A172 (cell line): ENCODE measurements around the gene SBK3. TPM values are rescaled to one million over a fixed set of nuclear protein-coding genes. Genes with fewer than 3 reads are reported as not detected.
"Not testable (repeated sequence)": the region's sequence is repeated elsewhere in the genome, so short reads cannot be mapped to it uniquely, and the experiment has no call there.

Experiments
- DNase-seq: peaks from one replicate; pipeline ENCODE4 v3.0.0-alpha.2; 2015; ENCODE audit warnings: low spot score
- total RNA-seq: library from RNA; depleted of rRNA; stranded (reverse); fragments of >200 nt; shearing (Covaris generic); gene quantifications from 2 replicates; pipeline ENCODE4 v1.2.3, GENCODE V29; 2014

The SBK3 gene
- total RNA-seq, 1 experiment from 2014 or later, result 0.81 TPM

GRCh38 chr19:55520691-55521292 is 24.6 kb downstream of the SBK3 start:
- no peak for DNase-seq

GRCh38 chr19:55519451-55520311 is 25.7 kb downstream of the SBK3 start:
- peak; percentile 97 for DNase-seq

GRCh38 chr19:55516878-55517620 is 28.3 kb downstream of the SBK3 start:
- peak; percentile 92 for DNase-seq

GRCh38 chr19:55508120-55508519 is 37.2 kb downstream of the SBK3 start:
- no peak for DNase-seq

GRCh38 chr19:55504981-55505380 is 40.4 kb downstream of the SBK3 start:
- no peak for DNase-seq

- no peak for DNase-seq
Observed at GRCh38 chr19:55504252-55504603, 41.1 kb downstream of the SBK3 start.

GRCh38 chr19:55503502-55504251 is 41.7 kb downstream of the SBK3 start:
- DNase-seq, result peak; percentile 96

- DNase-seq, result no peak
Observed at GRCh38 chr19:55503157-55503501, 42.2 kb downstream of the SBK3 start.

- DNase-seq, result no peak
Observed at GRCh38 chr19:55502197-55502952, 43.0 kb downstream of the SBK3 start.

GRCh38 chr19:55500368-55500952 is 44.9 kb downstream of the SBK3 start:
- DNase-seq, result no peak

GRCh38 chr19:55498246-55498840 is 47.0 kb downstream of the SBK3 start:
- DNase-seq, result no peak

- DNase-seq, result no peak
Observed at GRCh38 chr19:55497763-55498162, 47.6 kb downstream of the SBK3 start.

GRCh38 chr19:55496820-55497219 is 48.5 kb downstream of the SBK3 start:
- DNase-seq, result not testable (repeated sequence)

GRCh38 chr19:55495646-55496349 is 49.5 kb downstream of the SBK3 start:
- peak; percentile 46 for DNase-seq

GRCh38 chr19:55494172-55494761 is 51.1 kb downstream of the SBK3 start:
- DNase-seq, result no peak

- DNase-seq, result no peak
Observed at GRCh38 chr19:55493645-55494171, 51.6 kb downstream of the SBK3 start.

GRCh38 chr19:55493052-55493644 is 52.2 kb downstream of the SBK3 start:
- no peak for DNase-seq

- DNase-seq, result no peak
Observed at GRCh38 chr19:55492362-55492944, 52.9 kb downstream of the SBK3 start.
